PC-3 (cell line): ENCODE data around the gene WDR91. TPM values are rescaled to one million over a fixed set of nuclear protein-coding genes. Genes with fewer than 3 reads are reported as not detected.

Experiments used
- ATAC-seq: fragments of 200-7000 bp; cut with Tn5 transposase; 2 replicates; pipeline ENCODE4 v1.9.1; 2020; ENCODE audit warnings: mild to moderate bottlenecking, moderate library complexity
- BruUV-seq: library from RNA; stranded (reverse); fragments of 400-500 nt; replicated peaks from 2 replicates; lab custom pipeline; 2021; lab: Mats Ljungman, UMichigan
- CTCF ChIA-PET: fragments of 300-600 bp; sonication (Branson Sonifier 250); formaldehyde crosslinking; loops from one replicate; lab custom pipeline; 2022; ENCODE audit warnings: antibody characterized with exemption; lab: Charles Lee
- POLR2A ChIA-PET: fragments of 300-600 bp; sonication (Branson Sonifier 250); formaldehyde crosslinking; loops from one replicate; lab custom pipeline; 2022; ENCODE audit warnings: antibody characterized with exemption; ENCODE audit not compliant: unreplicated experiment; lab: Charles Lee
- DNase-seq: peaks from one replicate; pipeline ENCODE4 v3.0.0-alpha.2; 2015
- H2AFZ ChIP-seq: fragments of 300-600 bp; sonication (generic); 2 replicates; pipeline ENCODE4 v1.6.0; 2016; ENCODE audit warnings: antibody characterized with exemption, low read length
- H3F3A ChIP-seq: fragments of 300-600 bp; sonication (generic); one replicate; pipeline ENCODE4 v1.6.0; 2017; ENCODE audit warnings: antibody characterized with exemption, low read length, control low read depth, mild to moderate bottlenecking; ENCODE audit not compliant: unreplicated experiment
- H3K27ac ChIP-seq: fragments of 300-600 bp; sonication (generic); 2 replicates; pipeline ENCODE4 v1.5.1; 2016; ENCODE audit warnings: mild to moderate bottlenecking, low read length
- H3K27me3 ChIP-seq: fragments of 300-600 bp; sonication (generic); 2 replicates; pipeline ENCODE4 v1.6.1; 2016; ENCODE audit warnings: low read length, mixed read lengths
- H3K36me3 ChIP-seq: fragments of 300-600 bp; sonication (generic); 2 replicates; pipeline ENCODE4 v1.6.1; 2016; ENCODE audit warnings: low read depth, mixed run types, low read length, mixed read lengths
- H3K4me1 ChIP-seq: fragments of 300-600 bp; sonication (generic); 2 replicates; pipeline ENCODE4 v1.5.1; 2016; ENCODE audit warnings: low read length; ENCODE audit not compliant: insufficient read depth
- H3K4me2 ChIP-seq: fragments of 300-600 bp; sonication (generic); 2 replicates; pipeline ENCODE4 v1.6.0; 2016; ENCODE audit warnings: low read length
- H3K4me3 ChIP-seq: fragments of 300-600 bp; sonication (generic); 2 replicates; pipeline ENCODE4 v1.5.1; 2016; ENCODE audit warnings: mild to moderate bottlenecking, low read length, mixed read lengths
- H3K79me2 ChIP-seq: fragments of 300-600 bp; sonication (generic); 2 replicates; pipeline ENCODE4 v1.6.1; 2017; ENCODE audit warnings: low read length, mixed read lengths
- H3K9ac ChIP-seq: fragments of 300-600 bp; sonication (generic); 2 replicates; pipeline ENCODE4 v1.6.0; 2016; ENCODE audit warnings: mild to moderate bottlenecking, low read length
- H3K9me2 ChIP-seq: fragments of 300-600 bp; sonication (generic); replicated peaks from 2 replicates; pipeline ENCODE4 v1.6.1; 2016; ENCODE audit warnings: mixed run types, low read length, mixed read lengths
- H3K9me3 ChIP-seq: fragments of 300-600 bp; sonication (generic); 2 replicates; pipeline ENCODE4 v1.6.1; 2016; ENCODE audit warnings: low read length, mixed read lengths
- H4K20me1 ChIP-seq: fragments of 300-600 bp; sonication (generic); 2 replicates; pipeline ENCODE4 v1.6.1; 2016; ENCODE audit warnings: low read length, mixed read lengths
- CTCF ChIP-seq: fragments of 300-600 bp; sonication (generic); conservative IDR thresholded peaks from 2 replicates; pipeline ENCODE4 v1.5.1; 2017; ENCODE audit warnings: antibody characterized with exemption, low read depth, mild to moderate bottlenecking, low read length
- EZH2 ChIP-seq: fragments of 300-600 bp; sonication (generic); IDR thresholded peaks from one replicate; pipeline ENCODE4 v1.6.1; 2017; ENCODE audit warnings: antibody characterized with exemption, mild to moderate bottlenecking, low read length; ENCODE audit not compliant: unreplicated experiment
- EZH2phosphoT487 ChIP-seq: fragments of 300-600 bp; sonication (generic); IDR thresholded peaks from 2 replicates; pipeline ENCODE4 v1.6.1; 2018; ENCODE audit warnings: mild to moderate bottlenecking, antibody characterized with exemption, low read length, borderline replicate concordance
- intact Hi-C: fragments of 100-400 bp; cut with micrococcal nuclease; formaldehyde crosslinking; loops from 2 replicates; pipeline ENCODE4 v1.9.0; 2023
- total RNA-seq: library from RNA; depleted of rRNA; stranded (reverse); fragments of >200 nt; gene quantifications from 2 replicates; pipeline ENCODE4 v1.2.3, GENCODE V29; 2014

The WDR91 gene
- total RNA-seq, 1 experiment from 2014 or later = 12.3 TPM

GRCh38 chr7:135233570-135233969 lies 22.2 kb upstream of the WDR91 start, which contains the start of gene STRA8:
Gene STRA8, plus strand, starts transcription at chr7:135233838. Its CDS starts 6,687 bp downstream, at chr7:135240525.
- Histone ChIP-seq H3F3A (no peaks in the 10 kb centered on the region), H3K4me1 (no peaks in the 10 kb centered on the region), H3K4me3 (no peak within 1 kb of the TSS), H3K4me2 (no peak within 1 kb of the TSS), H2AFZ (no peak within 1 kb of the TSS), H3K36me3 (no peaks in the 10 kb centered on the region), H3K79me2 (no peaks in the 10 kb centered on the region), H4K20me1 (no peaks in the 10 kb centered on the region), H3K27ac (no peak within 1 kb of the TSS), H3K27me3 (no peaks in the 10 kb centered on the region), H3K9me3 (no peaks in the 10 kb centered on the region), H3K9me2 (no peaks in the 10 kb centered on the region), H3K9ac (no peak within 1 kb of the TSS)
- DNase-seq (no peak), ATAC-seq (no peak)
- intact Hi-C loops = no loop called here
- TF ChIP-seq CTCF (no peak), EZH2phosphoT487 (no peak), EZH2 (no peak)
- CTCF ChIA-PET = no interaction called here
- no TSS peak for BruUV-seq
- POLR2A ChIA-PET = no interaction called here

GRCh38 chr7:135232720-135233119 lies 21.4 kb upstream of the WDR91 start:
- POLR2A ChIA-PET = no interaction called here
- intact Hi-C loops = no loop called here
- no TSS peak for BruUV-seq
- Histone ChIP-seq H3F3A (no peaks in the 10 kb centered on the region), H3K36me3 (no peaks in the 10 kb centered on the region), H3K9me3 (no peaks in the 10 kb centered on the region), H3K9ac (no peak overlapping the region), H3K4me2 (no peak overlapping the region), H3K27ac (no peak overlapping the region), H3K9me2 (no peaks in the 10 kb centered on the region), H3K4me1 (no peaks in the 10 kb centered on the region), H2AFZ (no peak overlapping the region), H4K20me1 (no peaks in the 10 kb centered on the region), H3K79me2 (no peaks in the 10 kb centered on the region), H3K4me3 (no peak overlapping the region), H3K27me3 (no peaks in the 10 kb centered on the region)
- DNase-seq = no peak
- CTCF ChIA-PET = no interaction called here
- TF ChIP-seq EZH2phosphoT487 (no peak), EZH2 (no peak), CTCF (peak; percentile 53)
- no peak for ATAC-seq

- Histone ChIP-seq H3K4me2 (no peak overlapping the region), H3K36me3 (no peaks in the 10 kb centered on the region), H3K9ac (no peak overlapping the region), H3K9me3 (no peaks in the 10 kb centered on the region), H2AFZ (no peak overlapping the region), H4K20me1 (no peaks in the 10 kb centered on the region), H3K79me2 (no peaks in the 10 kb centered on the region), H3K4me3 (no peak overlapping the region), H3K27me3 (no peaks in the 10 kb centered on the region), H3K4me1 (no peaks in the 10 kb centered on the region), H3K27ac (no peak overlapping the region), H3K9me2 (no peaks in the 10 kb centered on the region), H3F3A (no peaks in the 10 kb centered on the region)
- TF ChIP-seq EZH2phosphoT487 = no peak
- TF ChIP-seq CTCF = no peak
- no peak for TF ChIP-seq EZH2
- POLR2A ChIA-PET = no interaction called here
- no peak for ATAC-seq
- CTCF ChIA-PET = no interaction called here
- no TSS peak for BruUV-seq
- intact Hi-C loops = no loop called here
- DNase-seq = no peak
These were observed 20.8 kb upstream of the WDR91 start for GRCh38 chr7:135232087-135232486.
